ENCODE data around the gene XXYLT1. TPM values are rescaled to one million over a fixed set of nuclear protein-coding genes. Genes with fewer than 3 reads are reported as not detected.
A peak's percentile ranks its signal among the peaks of the same experiment; 100 is the strongest.

XXYLT1 gene
- total RNA-seq, 1 experiment from 2014 or later = 25.5 TPM

GRCh38 chr3:195032955-195033354 lies 238.0 kb downstream of the XXYLT1 start:
- Histone ChIP-seq H3K36me3 (ENCODE audit: low read depth, low read length) (no peaks in the 10 kb centered on the region), H3K27ac (ENCODE audit: low read length) (peak overlapping the region; percentile 6; the same call in 1 of the 2 replicates), H3K4me2 (ENCODE audit: low read length) (peak overlapping the region; percentile 76), H3K9ac (ENCODE audit: low read length) (no peak overlapping the region), H3K9me2 (replicated peaks; ENCODE audit: low read length) (no peaks in the 10 kb centered on the region), H3K4me1 (ENCODE audit: insufficient read depth, low read length) (peaks cover 44% of the 10 kb centered on the region), H3F3A (ENCODE audit: low read length, unreplicated experiment) (no peaks in the 10 kb centered on the region), H3K9me3 (ENCODE audit: low read length) (no peaks in the 10 kb centered on the region), H3K27me3 (ENCODE audit: low read length) (no peaks in the 10 kb centered on the region), H2AFZ (ENCODE audit: low read length) (no peak overlapping the region), H3K4me3 (ENCODE audit: low read length) (peak overlapping the region; percentile 2; the same call in 1 of the 2 replicates), H4K20me1 (ENCODE audit: low read length) (no peaks in the 10 kb centered on the region), H3K79me2 (ENCODE audit: low read length) (no peaks in the 10 kb centered on the region)
- TF ChIP-seq EZH2 (IDR thresholded peaks at IDR 0.05; ENCODE audit: low read length, unreplicated experiment) = no peak
- no peak for TF ChIP-seq EZH2phosphoT487 (IDR thresholded peaks at IDR 0.05; ENCODE audit: borderline replicate concordance, low read length)
- TF ChIP-seq CTCF (conservative IDR thresholded peaks at IDR 0.05; ENCODE audit: low read depth, low read length) = no peak
- no TSS peak for BruUV-seq (replicated peaks)
- POLR2A ChIA-PET (ENCODE audit: unreplicated experiment) = interaction anchor here (0.5 to 0.6 kb wide), 2 partner anchors 29 to 49 kb away, joined by 3 to 4 read pairs; no protein-coding TSS in a partner anchor
- CTCF ChIA-PET = interaction anchor here (0.6 kb wide), 1 partner anchor 119 kb away, joined by 7 read pairs; no protein-coding TSS in a partner anchor
- intact Hi-C loops (cut with micrococcal nuclease) = loop anchor here (5.0 kb wide), 2 partner anchors 161 to 229 kb away; no protein-coding TSS in a partner anchor
- DNase-seq = no peak
- ATAC-seq = no peak

- peak overlapping the region; percentile 76 for H3K4me2 ChIP-seq (ENCODE audit: low read length)
- ATAC-seq (no peak), DNase-seq (peak; percentile 61)
- H3K4me1 ChIP-seq (ENCODE audit: insufficient read depth, low read length) = peaks cover 44% of the 10 kb centered on the region
- intact Hi-C loops (cut with micrococcal nuclease) = loop anchor here (5.0 kb wide), 2 partner anchors 160 to 230 kb away; no protein-coding TSS in a partner anchor
- H3K4me3 ChIP-seq (ENCODE audit: low read length) = no peak overlapping the region
- BruUV-seq (replicated peaks) = no TSS peak
- TF ChIP-seq CTCF (conservative IDR thresholded peaks at IDR 0.05; ENCODE audit: low read depth, low read length) (no peak), EZH2phosphoT487 (IDR thresholded peaks at IDR 0.05; ENCODE audit: borderline replicate concordance, low read length) (no peak), EZH2 (IDR thresholded peaks at IDR 0.05; ENCODE audit: low read length, unreplicated experiment) (no peak)
- H3K9ac ChIP-seq (ENCODE audit: low read length) = peak overlapping the region; percentile 60; the same call in 1 of the 2 replicates
- ChIA-PET POLR2A (ENCODE audit: unreplicated experiment) (interaction anchor here (0.7 kb wide), 1 partner anchor 454 kb away, joined by 3 read pairs; no protein-coding TSS in a partner anchor), CTCF (interaction anchor here (0.7 to 1.9 kb wide), 2 partner anchors 82 to 349 kb away, joined by 3 to 8 read pairs; no protein-coding TSS in a partner anchor)
- no peaks in the 10 kb centered on the region for H3K9me2 ChIP-seq (replicated peaks; ENCODE audit: low read length)
- no peaks in the 10 kb centered on the region for H4K20me1 ChIP-seq (ENCODE audit: low read length)
- H3K79me2 ChIP-seq (ENCODE audit: low read length) = no peaks in the 10 kb centered on the region
- no peaks in the 10 kb centered on the region for H3K27me3 ChIP-seq (ENCODE audit: low read length)
- no peaks in the 10 kb centered on the region for H3K9me3 ChIP-seq (ENCODE audit: low read length)
- no peaks in the 10 kb centered on the region for H3F3A ChIP-seq (ENCODE audit: low read length, unreplicated experiment)
- H3K36me3 ChIP-seq (ENCODE audit: low read depth, low read length) = no peaks in the 10 kb centered on the region
- no peak overlapping the region for H2AFZ ChIP-seq (ENCODE audit: low read length)
- H3K27ac ChIP-seq (ENCODE audit: low read length) = peak overlapping the region; percentile 89
These were observed 238.7 kb downstream of the XXYLT1 start for GRCh38 chr3:195032106-195032759.
